Activated CD8-positive, alpha-beta memory T cell treated with anti-CD3 and anti-CD28 coated beads, Interleukin-2, amount 10 ng/mL, durations not matched to agents 7 days and 5 days (primary cell): Measurements from ENCODE around the gene KCNH2. TPM values are rescaled to one million over a fixed set of nuclear protein-coding genes. Genes with fewer than 3 reads are reported as not detected.
A peak's percentile ranks its signal among the peaks of the same experiment; 100 is the strongest.
"Not testable (repeated sequence)": the region's sequence is repeated elsewhere in the genome, so short reads cannot be mapped to it uniquely, and the experiment has no call there.

ENCODE experiments used
- ATAC-seq: fragments of 150-1000 bp; cut with Tn5 transposase; one replicate; pipeline ENCODE4 v1.10.0; 2021; ENCODE audit warnings: moderate library complexity
- CTCF ChIA-PET: fragments of 350-600 bp; sonication (Branson Sonifier 250); formaldehyde crosslinking; loops from one replicate; lab custom pipeline; 2021; ENCODE audit warnings: antibody characterized with exemption; lab: Charles Lee
- DNase-seq: peaks from one replicate; pipeline ENCODE4 v3.0.0-alpha.2; 2020
- H3K27ac Mint-ChIP-seq: one replicate; pipeline ENCODE4 v1.8.0; 2021; ENCODE audit warnings: mild to moderate bottlenecking, mixed read lengths
- H3K27me3 Mint-ChIP-seq: one replicate; pipeline ENCODE4 v1.8.0; 2021; ENCODE audit warnings: mixed read lengths
- H3K36me3 Mint-ChIP-seq: one replicate; pipeline ENCODE4 v1.8.0; 2021; ENCODE audit warnings: mild to moderate bottlenecking, mixed read lengths
- H3K4me1 Mint-ChIP-seq: one replicate; pipeline ENCODE4 v1.8.0; 2021; ENCODE audit warnings: mixed read lengths
- H3K4me3 Mint-ChIP-seq: one replicate; pipeline ENCODE4 v1.8.0; 2021; ENCODE audit warnings: mild to moderate bottlenecking, moderate library complexity, mixed read lengths
- H3K9me3 Mint-ChIP-seq: one replicate; pipeline ENCODE4 v1.8.0; 2022; ENCODE audit warnings: low read depth, mixed read lengths
- total RNA-seq, 2 experiments: library from RNA; stranded (reverse); gene quantifications; one replicate each; pipeline ENCODE4 v1.2.3, GENCODE V29; 2021

The KCNH2 gene
- total RNA-seq, 2 experiments from 2014 or later: 0.07 TPM; not detected in 1

DNA sequence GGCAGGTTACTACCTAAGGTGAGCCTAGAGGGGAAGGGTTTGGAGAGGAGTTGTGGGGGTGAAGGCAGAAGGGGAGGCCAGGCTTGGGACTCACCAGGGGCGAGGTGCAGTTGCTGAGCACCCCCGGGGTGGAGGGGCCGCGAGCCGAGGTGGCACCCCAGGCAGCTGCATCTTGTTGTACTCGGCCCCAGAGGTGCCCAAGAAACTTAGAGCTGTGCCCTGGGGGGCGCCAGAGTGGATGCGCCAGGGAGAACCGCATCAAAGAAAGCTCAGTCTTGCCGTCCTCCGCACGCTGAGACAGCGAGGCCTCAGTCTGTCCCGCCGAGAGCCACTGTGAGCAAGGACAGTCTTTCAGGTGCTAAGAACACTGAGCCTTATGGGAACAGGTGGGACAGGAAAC lies 38.8 kb upstream of the KCNH2 start:
- DNase-seq: peak; percentile 39

GRCh38 chr7:151016505-151016904 lies 38.4 kb upstream of the KCNH2 start:
- H3K27me3 Mint-ChIP-seq: peaks cover 36% of the 10 kb centered on the region
- no peak overlapping the region for H3K4me3 Mint-ChIP-seq
- no peak overlapping the region for H3K27ac Mint-ChIP-seq
- peaks cover 2% of the 10 kb centered on the region for H3K36me3 Mint-ChIP-seq
- ATAC-seq (no peak), DNase-seq (no peak)
- H3K4me1 Mint-ChIP-seq: peaks cover 58% of the 10 kb centered on the region
- H3K9me3 Mint-ChIP-seq: no peaks in the 10 kb centered on the region
- CTCF ChIA-PET: interaction anchor here (2.1 to 7.8 kb wide), 4 partner anchors 9 to 54 kb away, joined by 7 to 76 read pairs (median 64); partner anchors contain the start of gene ABCB8

More for the DNA sequence above, 38.8 kb upstream of the KCNH2 start:
- peaks cover 36% of the 10 kb centered on the region for H3K27me3 Mint-ChIP-seq
- CTCF ChIA-PET: interaction anchor here (1.5 to 7.8 kb wide), 7 partner anchors 10 to 616 kb away, joined by 3 to 76 read pairs (median 9); partner anchors contain the start of gene ABCB8
- H3K4me1 Mint-ChIP-seq: peaks cover 55% of the 10 kb centered on the region
- no peaks in the 10 kb centered on the region for H3K9me3 Mint-ChIP-seq
- H3K4me3 Mint-ChIP-seq: no peak overlapping the region
- peaks cover 2% of the 10 kb centered on the region for H3K36me3 Mint-ChIP-seq
- H3K27ac Mint-ChIP-seq: no peak overlapping the region
- ATAC-seq: no peak

- Mint-ChIP-seq H3K4me3 (no peak overlapping the region), H3K9me3 (no peaks in the 10 kb centered on the region), H3K4me1 (peaks cover 61% of the 10 kb centered on the region), H3K27me3 (peaks cover 31% of the 10 kb centered on the region), H3K36me3 (peaks cover 2% of the 10 kb centered on the region), H3K27ac (no peak overlapping the region)
- CTCF ChIA-PET: interaction anchor here (2.1 to 7.8 kb wide), 3 partner anchors 9 to 53 kb away, joined by 7 to 76 read pairs (median 61); no protein-coding TSS in a partner anchor
- DNase-seq (peak; percentile 39), ATAC-seq (no peak)
These were observed 37.8 kb upstream of the KCNH2 start for GRCh38 chr7:151015967-151016366.

DNA sequence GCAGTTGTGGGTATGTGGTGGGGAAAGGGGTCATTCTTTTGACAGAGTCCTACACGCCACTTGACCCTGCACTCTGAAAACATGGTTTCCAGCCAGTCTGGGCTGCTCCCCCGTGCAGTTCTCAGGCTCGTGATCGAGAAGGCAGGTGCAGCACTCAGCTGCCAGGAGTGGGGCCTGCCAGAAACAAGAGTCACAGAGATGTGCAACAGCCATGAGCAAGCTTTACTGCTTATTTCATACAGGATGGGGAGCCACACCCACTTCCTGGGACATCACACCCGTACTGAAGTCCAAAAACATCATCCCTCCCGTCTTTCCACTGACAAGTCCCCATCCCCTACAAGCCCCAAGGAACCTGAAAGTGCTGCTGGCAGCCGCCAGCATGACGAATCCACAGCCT lies 36.8 kb upstream of the KCNH2 start:
- CTCF ChIA-PET: interaction anchor here (0.7 to 7.8 kb wide), 9 partner anchors 13 to 209 kb away, joined by 3 to 61 read pairs (median 7); partner anchors contain the start of gene ABCB8

DNA sequence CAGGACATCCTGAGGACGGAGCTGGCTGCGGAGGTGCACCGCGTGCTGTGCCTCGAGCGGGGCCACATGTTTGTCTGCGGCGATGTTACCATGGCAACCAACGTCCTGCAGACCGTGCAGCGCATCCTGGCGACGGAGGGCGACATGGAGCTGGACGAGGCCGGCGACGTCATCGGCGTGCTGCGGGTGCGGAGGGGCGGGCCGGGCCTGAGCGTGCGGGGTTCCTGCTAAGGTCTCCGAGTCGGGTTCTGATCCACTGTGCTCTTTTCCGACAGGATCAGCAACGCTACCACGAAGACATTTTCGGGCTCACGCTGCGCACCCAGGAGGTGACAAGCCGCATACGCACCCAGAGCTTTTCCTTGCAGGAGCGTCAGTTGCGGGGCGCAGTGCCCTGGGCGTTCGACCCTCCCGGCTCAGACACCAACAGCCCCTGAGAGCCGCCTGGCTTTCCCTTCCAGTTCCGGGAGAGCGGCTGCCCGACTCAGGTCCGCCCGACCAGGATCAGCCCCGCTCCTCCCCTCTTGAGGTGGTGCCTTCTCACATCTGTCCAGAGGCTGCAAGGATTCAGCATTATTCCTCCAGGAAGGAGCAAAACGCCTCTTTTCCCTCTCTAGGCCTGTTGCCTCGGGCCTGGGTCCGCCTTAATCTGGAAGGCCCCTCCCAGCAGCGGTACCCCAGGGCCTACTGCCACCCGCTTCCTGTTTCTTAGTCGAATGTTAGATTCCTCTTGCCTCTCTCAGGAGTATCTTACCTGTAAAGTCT lies 35.8 kb upstream of the KCNH2 start:
- Mint-ChIP-seq H3K4me3 (peak overlapping the region; percentile 82), H3K9me3 (no peaks in the 10 kb centered on the region), H3K36me3 (peaks cover 2% of the 10 kb centered on the region), H3K27me3 (peaks cover 13% of the 10 kb centered on the region), H3K27ac (peak overlapping the region; percentile 96), H3K4me1 (peaks cover 66% of the 10 kb centered on the region)
- ATAC-seq: peak; percentile 74
- CTCF ChIA-PET: interaction anchor here (0.7 to 7.8 kb wide), 9 partner anchors 8 to 210 kb away, joined by 3 to 61 read pairs (median 6); partner anchors contain the start of gene ABCB8
- DNase-seq: peak; percentile 97

More for the DNA sequence above, 36.8 kb upstream of the KCNH2 start:
- peaks cover 21% of the 10 kb centered on the region for H3K27me3 Mint-ChIP-seq
- peak overlapping the region; percentile 96 for H3K27ac Mint-ChIP-seq
- peak overlapping the region; percentile 44 for H3K4me3 Mint-ChIP-seq
- H3K4me1 Mint-ChIP-seq: peaks cover 71% of the 10 kb centered on the region
- H3K9me3 Mint-ChIP-seq: no peaks in the 10 kb centered on the region
- ATAC-seq (no peak), DNase-seq (no peak)
- peaks cover 2% of the 10 kb centered on the region for H3K36me3 Mint-ChIP-seq

DNA sequence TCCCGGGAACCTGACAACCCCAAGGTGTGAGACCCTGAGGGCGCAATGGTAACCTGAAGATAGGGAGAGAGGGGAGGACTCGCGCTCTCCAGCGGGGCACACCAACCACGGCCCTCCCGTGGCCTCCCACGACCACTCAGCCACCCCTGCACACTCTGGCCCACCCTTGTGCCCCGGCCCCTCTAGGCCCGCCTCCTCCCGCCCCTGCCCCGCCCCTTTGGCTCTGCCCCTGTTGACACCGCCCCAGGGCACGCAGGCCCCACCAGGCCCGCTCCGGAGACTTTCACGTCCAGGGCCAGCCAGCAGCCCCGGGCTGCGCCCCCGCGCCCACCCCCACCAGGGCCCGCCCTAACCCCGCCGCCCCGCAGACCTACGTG lies 35.2 kb upstream of the KCNH2 start:
- H3K4me3 Mint-ChIP-seq: peak overlapping the region; percentile 82
- no peaks in the 10 kb centered on the region for H3K9me3 Mint-ChIP-seq
- H3K27ac Mint-ChIP-seq: no peak overlapping the region
- no peak for DNase-seq
- no peak for ATAC-seq
- peaks cover 9% of the 10 kb centered on the region for H3K27me3 Mint-ChIP-seq
- peaks cover 66% of the 10 kb centered on the region for H3K4me1 Mint-ChIP-seq
- CTCF ChIA-PET: interaction anchor here (1.0 to 7.8 kb wide), 7 partner anchors 9 to 115 kb away, joined by 3 to 61 read pairs (median 7); partner anchors contain the start of gene ABCB8
- peaks cover 2% of the 10 kb centered on the region for H3K36me3 Mint-ChIP-seq

- no peaks in the 10 kb centered on the region for H3K9me3 Mint-ChIP-seq
- ATAC-seq (no peak), DNase-seq (no peak)
- no peak overlapping the region for H3K4me3 Mint-ChIP-seq
- peak overlapping the region; percentile 63 for H3K27ac Mint-ChIP-seq
- peaks cover 2% of the 10 kb centered on the region for H3K36me3 Mint-ChIP-seq
- peaks cover 66% of the 10 kb centered on the region for H3K4me1 Mint-ChIP-seq
- CTCF ChIA-PET: interaction anchor here (0.8 to 2.8 kb wide), 4 partner anchors 15 to 115 kb away, joined by 3 to 16 read pairs (median 6); partner anchors contain the start of gene ABCB8
- H3K27me3 Mint-ChIP-seq: peaks cover 5% of the 10 kb centered on the region
These were observed 34.8 kb upstream of the KCNH2 start for GRCh38 chr7:151012911-151013347.

DNA sequence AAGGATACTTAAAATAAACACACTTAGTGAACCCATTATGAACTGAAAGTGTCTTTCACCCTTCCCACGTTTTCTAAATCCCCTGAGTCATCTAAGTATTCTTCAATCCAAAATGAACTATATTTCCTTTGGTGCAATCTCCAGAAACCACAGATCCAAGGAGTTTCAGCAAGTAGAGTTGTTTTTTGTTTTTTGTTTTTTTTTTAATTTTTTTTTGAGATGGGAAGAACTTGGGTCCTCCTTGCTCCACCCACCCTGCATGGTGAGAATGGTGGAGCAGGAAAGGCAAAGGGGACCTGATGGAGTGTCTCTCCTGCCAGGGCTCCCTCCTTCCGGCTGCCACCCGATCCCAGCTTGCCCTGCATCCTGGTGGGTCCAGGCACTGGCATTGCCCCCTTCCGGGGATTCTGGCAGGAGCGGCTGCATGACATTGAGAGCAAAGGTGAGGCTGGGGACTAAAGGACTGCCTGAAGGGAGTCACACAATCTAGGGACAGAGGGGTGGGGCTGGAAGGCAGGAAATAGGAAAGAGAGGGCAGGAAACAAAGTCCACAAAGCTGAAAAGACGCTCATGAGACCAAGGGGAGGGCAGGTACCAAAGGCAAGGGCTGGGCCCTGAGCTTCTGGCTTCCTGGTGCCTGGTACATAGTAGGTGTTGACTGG lies 34.0 kb upstream of the KCNH2 start:
- H3K9me3 Mint-ChIP-seq: no peaks in the 10 kb centered on the region
- peaks cover 67% of the 10 kb centered on the region for H3K4me1 Mint-ChIP-seq
- peak overlapping the region; percentile 75 for H3K27ac Mint-ChIP-seq
- H3K27me3 Mint-ChIP-seq: peaks cover 3% of the 10 kb centered on the region
- H3K4me3 Mint-ChIP-seq: no peak overlapping the region
- DNase-seq (no peak), ATAC-seq (no peak)
- peaks cover 2% of the 10 kb centered on the region for H3K36me3 Mint-ChIP-seq
- CTCF ChIA-PET: interaction anchor here (0.8 to 6.9 kb wide), 5 partner anchors 16 to 103 kb away, joined by 3 to 38 read pairs (median 16); partner anchors contain the start of genes ABCB8 and NOS3

GRCh38 chr7:151011616-151012015 lies 33.5 kb upstream of the KCNH2 start:
- H3K27ac Mint-ChIP-seq: peak overlapping the region; percentile 75
- CTCF ChIA-PET: interaction anchor here (1.9 to 6.9 kb wide), 6 partner anchors 14 to 103 kb away, joined by 7 to 38 read pairs (median 10); partner anchors contain the start of genes ABCB8 and NOS3
- not testable (repeated sequence) for H3K4me3 Mint-ChIP-seq

GRCh38 chr7:151011097-151011409 lies 32.9 kb upstream of the KCNH2 start:
- no peaks in the 10 kb centered on the region for H3K27me3 Mint-ChIP-seq
- CTCF ChIA-PET: interaction anchor here (0.8 to 7.5 kb wide), 11 partner anchors 7 to 233 kb away, joined by 3 to 76 read pairs (median 10); partner anchors contain the start of genes ABCB8 and NOS3
- H3K9me3 Mint-ChIP-seq: no peaks in the 10 kb centered on the region

More at GRCh38 chr7:151011616-151012015, 33.5 kb upstream of the KCNH2 start:
- ATAC-seq, H3K36me3 Mint-ChIP-seq, DNase-seq, H3K27me3 Mint-ChIP-seq, H3K9me3 Mint-ChIP-seq: not testable (repeated sequence)
- peaks cover 67% of the 10 kb centered on the region for H3K4me1 Mint-ChIP-seq

GRCh38 chr7:151010307-151011096 lies 32.4 kb upstream of the KCNH2 start:
- Mint-ChIP-seq H3K4me1 (peaks cover 65% of the 10 kb centered on the region), H3K36me3 (peaks cover 2% of the 10 kb centered on the region), H3K27me3 (no peaks in the 10 kb centered on the region), H3K9me3 (no peaks in the 10 kb centered on the region), H3K27ac (peak overlapping the region; percentile 78), H3K4me3 (peak overlapping the region; percentile 51)
- DNase-seq: peak; percentile 61
- CTCF ChIA-PET: interaction anchor here (0.8 to 7.5 kb wide), 13 partner anchors 7 to 234 kb away, joined by 3 to 76 read pairs (median 8); partner anchors contain the start of genes ABCB8 and NOS3
- no peak for ATAC-seq

More at GRCh38 chr7:151011097-151011409, 32.9 kb upstream of the KCNH2 start:
- Mint-ChIP-seq H3K4me3 (peak overlapping the region; percentile 51), H3K4me1 (peaks cover 67% of the 10 kb centered on the region), H3K36me3 (peaks cover 2% of the 10 kb centered on the region), H3K27ac (peak overlapping the region; percentile 78)
- peak; percentile 9 for ATAC-seq
- DNase-seq: no peak

- Mint-ChIP-seq H3K4me3 (no peak overlapping the region), H3K36me3 (peaks cover 2% of the 10 kb centered on the region)
- CTCF ChIA-PET: interaction anchor here (1.2 to 7.5 kb wide), 12 partner anchors 8 to 112 kb away, joined by 3 to 76 read pairs (median 9); partner anchors contain the start of genes ABCB8 and NOS3
These were observed 31.9 kb upstream of the KCNH2 start for GRCh38 chr7:151010037-151010306.

More at GRCh38 chr7:151010037-151010306, 31.9 kb upstream of the KCNH2 start:
- Mint-ChIP-seq H3K27ac (peak overlapping the region; percentile 78), H3K9me3 (no peaks in the 10 kb centered on the region), H3K4me1 (peaks cover 60% of the 10 kb centered on the region), H3K27me3 (no peaks in the 10 kb centered on the region)
- DNase-seq: no peak
- no peak for ATAC-seq
